ENCODE results near the gene OR2A2. TPM values are rescaled to one million over a fixed set of nuclear protein-coding genes. Genes with fewer than 3 reads are reported as not detected.

The OR2A2 gene
- total RNA-seq, 4 donors from 2014 or later: not detected

DNA sequence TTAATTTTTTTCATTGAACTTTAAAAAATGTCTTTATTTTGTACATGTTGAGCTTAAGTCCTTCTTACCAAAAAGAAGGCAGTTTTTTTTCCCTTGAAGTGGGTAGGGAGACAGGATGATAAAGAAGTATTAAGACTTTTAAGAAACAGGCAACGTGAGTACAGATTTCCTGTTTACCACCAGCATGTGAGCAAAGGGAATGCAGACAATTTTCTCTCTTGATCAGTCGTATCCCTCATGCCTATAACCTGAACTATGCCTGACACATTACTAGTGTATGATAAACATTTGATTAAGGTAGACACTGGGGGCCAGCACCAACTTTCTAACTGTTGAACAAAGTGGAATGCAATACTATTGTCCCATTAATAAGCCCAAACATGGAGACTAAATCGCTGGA lies 8.8 kb upstream of the OR2A2 start:
- WGBS, 2 donors (ENCODE audit: low coverage in 1 of 2): 40 to 55% methylated on average over 3 of the region's 3 CpGs
- TF ChIP-seq POLR2A (IDR thresholded peaks at IDR 0.05) (no peak), POLR2AphosphoS5 (IDR thresholded peaks at IDR 0.05) (no peak), EP300 (IDR thresholded peaks at IDR 0.05) (no peak)
- TF ChIP-seq, protein P1, sequence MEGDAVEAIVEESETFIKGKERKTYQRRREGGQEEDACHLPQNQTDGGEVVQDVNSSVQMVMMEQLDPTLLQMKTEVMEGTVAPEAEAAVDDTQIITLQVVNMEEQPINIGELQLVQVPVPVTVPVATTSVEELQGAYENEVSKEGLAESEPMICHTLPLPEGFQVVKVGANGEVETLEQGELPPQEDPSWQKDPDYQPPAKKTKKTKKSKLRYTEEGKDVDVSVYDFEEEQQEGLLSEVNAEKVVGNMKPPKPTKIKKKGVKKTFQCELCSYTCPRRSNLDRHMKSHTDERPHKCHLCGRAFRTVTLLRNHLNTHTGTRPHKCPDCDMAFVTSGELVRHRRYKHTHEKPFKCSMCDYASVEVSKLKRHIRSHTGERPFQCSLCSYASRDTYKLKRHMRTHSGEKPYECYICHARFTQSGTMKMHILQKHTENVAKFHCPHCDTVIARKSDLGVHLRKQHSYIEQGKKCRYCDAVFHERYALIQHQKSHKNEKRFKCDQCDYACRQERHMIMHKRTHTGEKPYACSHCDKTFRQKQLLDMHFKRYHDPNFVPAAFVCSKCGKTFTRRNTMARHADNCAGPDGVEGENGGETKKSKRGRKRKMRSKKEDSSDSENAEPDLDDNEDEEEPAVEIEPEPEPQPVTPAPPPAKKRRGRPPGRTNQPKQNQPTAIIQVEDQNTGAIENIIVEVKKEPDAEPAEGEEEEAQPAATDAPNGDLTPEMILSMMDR (IDR thresholded peaks at IDR 0.05): no peak
- H3K9me3 ChIP-seq: no peaks in the 10 kb centered on the region
- no peaks in the 10 kb centered on the region for H3K4me1 ChIP-seq
- no peaks in the 10 kb centered on the region for H3K36me3 ChIP-seq
- no peak overlapping the region for H3K27ac ChIP-seq
- no peak overlapping the region for H3K4me3 ChIP-seq
- no peak for ATAC-seq
- H3K27me3 ChIP-seq: no peaks in the 10 kb centered on the region

DNA sequence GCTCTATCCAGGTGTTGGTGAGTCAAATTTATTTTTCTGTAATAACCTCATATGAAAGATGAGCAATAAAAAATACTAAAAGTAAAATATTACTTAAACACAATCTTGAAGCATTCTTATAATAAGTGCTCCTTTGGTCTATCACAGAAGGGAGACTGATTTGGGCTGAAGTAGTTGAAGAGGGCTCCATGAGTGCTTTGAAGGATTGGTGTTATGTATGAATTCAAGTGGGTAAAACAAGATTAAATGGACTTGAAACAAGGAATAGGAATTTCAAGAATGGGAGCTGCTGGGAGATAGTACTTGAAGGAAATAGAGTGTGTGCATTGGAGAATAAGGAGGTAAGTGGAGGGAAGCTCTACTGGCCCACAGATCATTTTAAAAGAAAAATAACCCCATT lies 7.3 kb upstream of the OR2A2 start:
- ATAC-seq: no peak
- Histone ChIP-seq H3K4me3 (no peak overlapping the region), H3K4me1 (no peaks in the 10 kb centered on the region), H3K36me3 (no peaks in the 10 kb centered on the region), H3K27me3 (no peaks in the 10 kb centered on the region), H3K9me3 (no peaks in the 10 kb centered on the region), H3K27ac (no peak overlapping the region)
- TF ChIP-seq, protein P1 (IDR thresholded peaks at IDR 0.05): no peak
- no peak for TF ChIP-seq EP300 (IDR thresholded peaks at IDR 0.05)
- no peak for TF ChIP-seq POLR2AphosphoS5 (IDR thresholded peaks at IDR 0.05)
- TF ChIP-seq POLR2A (IDR thresholded peaks at IDR 0.05): no peak

DNA sequence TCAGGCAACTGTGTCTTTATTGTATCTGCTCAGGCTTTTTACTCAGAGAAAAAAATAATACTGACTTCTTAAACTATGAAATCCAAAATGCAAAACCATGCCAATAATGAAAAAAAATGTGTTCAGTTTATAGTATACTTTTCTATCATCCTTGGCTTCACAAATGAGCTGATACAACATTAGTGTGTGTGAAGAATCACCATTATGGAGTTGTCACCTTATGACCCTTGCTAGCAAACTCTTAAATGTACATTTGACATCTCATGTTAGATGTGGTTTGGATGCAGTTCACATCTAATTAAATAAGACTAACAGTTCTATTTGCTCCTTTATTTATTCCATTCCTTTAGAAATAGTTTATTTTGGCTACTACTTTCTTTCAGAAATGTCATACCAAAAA lies 4.2 kb upstream of the OR2A2 start:
- ATAC-seq: no peak
- Histone ChIP-seq H3K9me3 (no peaks in the 10 kb centered on the region), H3K4me1 (no peaks in the 10 kb centered on the region)

DNA sequence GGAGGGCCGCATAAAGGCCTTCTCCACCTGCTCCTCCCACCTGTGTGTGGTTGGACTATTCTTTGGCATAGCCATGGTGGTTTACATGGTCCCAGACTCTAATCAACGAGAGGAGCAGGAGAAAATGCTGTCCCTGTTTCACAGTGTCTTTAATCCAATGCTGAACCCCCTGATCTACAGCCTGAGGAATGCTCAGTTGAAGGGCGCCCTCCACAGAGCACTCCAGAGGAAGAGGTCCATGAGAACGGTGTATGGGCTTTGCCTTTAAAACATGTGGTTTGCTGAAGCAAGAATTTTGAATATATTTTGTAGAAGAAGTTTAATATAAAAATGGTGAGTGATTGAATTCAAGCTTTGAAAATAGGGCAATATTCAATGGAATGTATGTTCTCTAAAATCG lies 889 bp downstream of the OR2A2 start:
- TF ChIP-seq POLR2A (IDR thresholded peaks at IDR 0.05) (no peak), POLR2AphosphoS5 (IDR thresholded peaks at IDR 0.05) (no peak), EP300 (IDR thresholded peaks at IDR 0.05) (no peak)
- TF ChIP-seq, protein P1 (IDR thresholded peaks at IDR 0.05): no peak
- 58 to 79% methylated on average over 4 of the region's 5 CpGs for WGBS, 2 donors (ENCODE audit: low coverage in 1 of 2)

More for the DNA sequence above, 4.2 kb upstream of the OR2A2 start:
- TF ChIP-seq EP300 (IDR thresholded peaks at IDR 0.05) (no peak), POLR2AphosphoS5 (IDR thresholded peaks at IDR 0.05) (no peak)
- TF ChIP-seq, protein P1 (IDR thresholded peaks at IDR 0.05): no peak
- Histone ChIP-seq H3K36me3 (no peaks in the 10 kb centered on the region), H3K4me3 (no peak overlapping the region), H3K27me3 (no peaks in the 10 kb centered on the region), H3K27ac (no peak overlapping the region)

DNA sequence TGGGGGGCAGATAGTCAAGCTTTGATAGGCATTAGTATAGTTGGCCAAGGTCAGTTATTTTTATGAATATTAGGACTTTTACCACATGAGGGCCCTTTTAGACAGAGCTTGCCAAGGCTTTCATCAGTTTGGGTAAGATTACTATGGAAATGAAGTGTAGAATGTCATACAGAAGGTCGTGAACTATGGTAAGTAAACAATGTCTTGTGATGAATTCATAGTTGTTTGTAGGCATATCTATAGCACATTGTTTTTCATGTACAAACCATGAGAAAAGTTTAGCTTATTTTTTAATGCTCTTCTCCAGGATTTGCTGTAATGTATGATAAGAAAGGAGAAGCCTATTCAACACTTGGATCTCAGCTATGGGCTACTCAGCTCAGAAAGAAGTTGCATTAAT lies 4.3 kb downstream of the OR2A2 start:
- Histone ChIP-seq H3K27me3 (no peaks in the 10 kb centered on the region), H3K9me3 (no peaks in the 10 kb centered on the region), H3K27ac (no peak overlapping the region), H3K4me3 (no peak overlapping the region), H3K4me1 (no peaks in the 10 kb centered on the region), H3K36me3 (no peaks in the 10 kb centered on the region)
- TF ChIP-seq EP300 (IDR thresholded peaks at IDR 0.05) (no peak), POLR2A (IDR thresholded peaks at IDR 0.05) (no peak), POLR2AphosphoS5 (IDR thresholded peaks at IDR 0.05) (no peak)
- TF ChIP-seq, protein P1 (IDR thresholded peaks at IDR 0.05): no peak
- 37 to 40% methylated on average over 1 of the region's 1 CpG for WGBS, 2 donors (ENCODE audit: low coverage in 1 of 2)
- ATAC-seq: no peak

More for the DNA sequence above, 889 bp downstream of the OR2A2 start:
- H3K4me1 ChIP-seq: no peaks in the 10 kb centered on the region
- ATAC-seq: no peak
- no peak overlapping the region for H3K4me3 ChIP-seq
- no peaks in the 10 kb centered on the region for H3K36me3 ChIP-seq
- no peak overlapping the region for H3K27ac ChIP-seq
- H3K9me3 ChIP-seq: no peaks in the 10 kb centered on the region
- H3K27me3 ChIP-seq: no peaks in the 10 kb centered on the region

All from gastroesophageal sphincter (tissue), 4 donors.